ENCODE data around the gene PLBD2. TPM values are rescaled to one million over a fixed set of nuclear protein-coding genes. Genes with fewer than 3 reads are reported as not detected.

The PLBD2 gene
- total RNA-seq, 1 donor from 2014 or later: 26.6 TPM

DNA sequence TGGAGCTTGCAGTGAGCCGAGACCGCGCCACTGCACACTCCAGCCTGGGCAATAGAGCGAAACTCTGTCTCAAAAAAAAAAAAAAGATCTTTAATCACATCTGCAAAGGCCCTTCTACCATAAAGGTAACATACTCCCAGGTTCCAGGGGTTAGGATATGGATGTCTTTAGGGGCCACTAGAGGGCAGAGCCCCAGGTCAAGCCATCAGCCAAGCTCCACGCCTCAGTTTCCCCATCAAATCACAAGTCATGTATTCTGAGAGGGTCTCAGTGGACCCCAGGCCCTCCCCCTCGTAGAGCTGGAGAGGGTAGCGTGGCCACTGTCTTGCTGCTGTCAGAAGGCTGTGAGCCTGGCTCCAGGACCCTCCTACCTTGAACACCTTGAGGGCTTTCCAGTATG is 42.2 kb upstream of the PLBD2 start:
- DNase-seq (ENCODE audit: low spot score): no peak
- no peaks in the 10 kb centered on the region for H3K9me3 Mint-ChIP-seq (ENCODE audit: unreplicated experiment)
- peaks cover 4% of the 10 kb centered on the region for H3K4me1 Mint-ChIP-seq (ENCODE audit: unreplicated experiment)
- no peak overlapping the region for H3K4me3 Mint-ChIP-seq (ENCODE audit: unreplicated experiment)
- peaks cover 6% of the 10 kb centered on the region for H3K27me3 Mint-ChIP-seq (ENCODE audit: unreplicated experiment)
- TF ChIP-seq, protein P1, sequence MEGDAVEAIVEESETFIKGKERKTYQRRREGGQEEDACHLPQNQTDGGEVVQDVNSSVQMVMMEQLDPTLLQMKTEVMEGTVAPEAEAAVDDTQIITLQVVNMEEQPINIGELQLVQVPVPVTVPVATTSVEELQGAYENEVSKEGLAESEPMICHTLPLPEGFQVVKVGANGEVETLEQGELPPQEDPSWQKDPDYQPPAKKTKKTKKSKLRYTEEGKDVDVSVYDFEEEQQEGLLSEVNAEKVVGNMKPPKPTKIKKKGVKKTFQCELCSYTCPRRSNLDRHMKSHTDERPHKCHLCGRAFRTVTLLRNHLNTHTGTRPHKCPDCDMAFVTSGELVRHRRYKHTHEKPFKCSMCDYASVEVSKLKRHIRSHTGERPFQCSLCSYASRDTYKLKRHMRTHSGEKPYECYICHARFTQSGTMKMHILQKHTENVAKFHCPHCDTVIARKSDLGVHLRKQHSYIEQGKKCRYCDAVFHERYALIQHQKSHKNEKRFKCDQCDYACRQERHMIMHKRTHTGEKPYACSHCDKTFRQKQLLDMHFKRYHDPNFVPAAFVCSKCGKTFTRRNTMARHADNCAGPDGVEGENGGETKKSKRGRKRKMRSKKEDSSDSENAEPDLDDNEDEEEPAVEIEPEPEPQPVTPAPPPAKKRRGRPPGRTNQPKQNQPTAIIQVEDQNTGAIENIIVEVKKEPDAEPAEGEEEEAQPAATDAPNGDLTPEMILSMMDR (IDR thresholded peaks at IDR 0.05; ENCODE audit: unreplicated experiment): no peak
- no peak overlapping the region for H3K27ac Mint-ChIP-seq (ENCODE audit: unreplicated experiment)
- peaks cover 26% of the 10 kb centered on the region for H3K36me3 Mint-ChIP-seq (ENCODE audit: low read depth, unreplicated experiment)

DNA sequence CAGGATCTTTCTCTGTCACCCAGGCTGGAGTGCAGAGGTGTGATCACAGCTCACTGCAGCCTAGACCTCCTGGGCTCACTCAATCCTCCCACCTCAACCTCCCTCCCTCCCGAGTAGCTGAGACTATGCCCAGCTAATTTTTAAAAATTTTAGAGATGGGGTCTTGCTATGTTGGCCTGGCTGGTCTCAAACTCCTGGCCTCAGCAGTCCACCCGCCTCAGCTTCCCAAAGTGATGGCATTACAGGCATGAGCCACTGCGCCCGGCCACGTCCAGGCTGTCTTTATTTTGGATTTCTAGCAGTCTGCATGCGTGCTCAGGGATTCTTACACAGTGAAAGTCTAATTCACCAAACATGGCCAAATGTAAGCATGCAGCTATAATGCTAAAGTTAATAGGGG is 41.3 kb upstream of the PLBD2 start:
- H3K4me3 Mint-ChIP-seq (ENCODE audit: unreplicated experiment): no peak overlapping the region
- H3K4me1 Mint-ChIP-seq (ENCODE audit: unreplicated experiment): peaks cover 4% of the 10 kb centered on the region
- TF ChIP-seq, protein P1 (IDR thresholded peaks at IDR 0.05; ENCODE audit: unreplicated experiment): no peak
- no peaks in the 10 kb centered on the region for H3K9me3 Mint-ChIP-seq (ENCODE audit: unreplicated experiment)
- peaks cover 6% of the 10 kb centered on the region for H3K27me3 Mint-ChIP-seq (ENCODE audit: unreplicated experiment)
- peaks cover 34% of the 10 kb centered on the region for H3K36me3 Mint-ChIP-seq (ENCODE audit: low read depth, unreplicated experiment)
- no peak for DNase-seq (ENCODE audit: low spot score)
- no peak overlapping the region for H3K27ac Mint-ChIP-seq (ENCODE audit: unreplicated experiment)

GRCh38 chr12:113318046-113318656 is 40.2 kb upstream of the PLBD2 start:
- Mint-ChIP-seq H3K4me1 (ENCODE audit: unreplicated experiment) (peaks cover 4% of the 10 kb centered on the region), H3K27ac (ENCODE audit: unreplicated experiment) (peak overlapping the region; percentile 26), H3K4me3 (ENCODE audit: unreplicated experiment) (peak overlapping the region; percentile 52), H3K27me3 (ENCODE audit: unreplicated experiment) (peaks cover 6% of the 10 kb centered on the region), H3K36me3 (ENCODE audit: low read depth, unreplicated experiment) (peaks cover 38% of the 10 kb centered on the region), H3K9me3 (ENCODE audit: unreplicated experiment) (no peaks in the 10 kb centered on the region)
- DNase-seq (ENCODE audit: low spot score): no peak
- TF ChIP-seq, protein P1 (IDR thresholded peaks at IDR 0.05; ENCODE audit: unreplicated experiment): no peak

GRCh38 chr12:113318900-113319628 is 39.3 kb upstream of the PLBD2 start:
- no peaks in the 10 kb centered on the region for H3K9me3 Mint-ChIP-seq (ENCODE audit: unreplicated experiment)
- peak overlapping the region; percentile 67 for H3K4me3 Mint-ChIP-seq (ENCODE audit: unreplicated experiment)
- peaks cover 6% of the 10 kb centered on the region for H3K27me3 Mint-ChIP-seq (ENCODE audit: unreplicated experiment)
- peaks cover 38% of the 10 kb centered on the region for H3K36me3 Mint-ChIP-seq (ENCODE audit: low read depth, unreplicated experiment)
- no peak for DNase-seq (ENCODE audit: low spot score)
- TF ChIP-seq, protein P1 (IDR thresholded peaks at IDR 0.05; ENCODE audit: unreplicated experiment): no peak
- H3K27ac Mint-ChIP-seq (ENCODE audit: unreplicated experiment): no peak overlapping the region
- peaks cover 4% of the 10 kb centered on the region for H3K4me1 Mint-ChIP-seq (ENCODE audit: unreplicated experiment)

- DNase-seq (ENCODE audit: low spot score): no peak
- Mint-ChIP-seq H3K27ac (ENCODE audit: unreplicated experiment) (no peak overlapping the region), H3K4me1 (ENCODE audit: unreplicated experiment) (peaks cover 4% of the 10 kb centered on the region)
Measured at GRCh38 chr12:113320401-113320800, 38.0 kb upstream of the PLBD2 start.

More at GRCh38 chr12:113320401-113320800, 38.0 kb upstream of the PLBD2 start:
- H3K4me3 Mint-ChIP-seq (ENCODE audit: unreplicated experiment): no peak overlapping the region
- H3K27me3 Mint-ChIP-seq (ENCODE audit: unreplicated experiment): peaks cover 6% of the 10 kb centered on the region
- TF ChIP-seq, protein P1 (IDR thresholded peaks at IDR 0.05; ENCODE audit: unreplicated experiment): no peak
- peaks cover 34% of the 10 kb centered on the region for H3K36me3 Mint-ChIP-seq (ENCODE audit: low read depth, unreplicated experiment)
- no peaks in the 10 kb centered on the region for H3K9me3 Mint-ChIP-seq (ENCODE audit: unreplicated experiment)

Data from endothelial cell (in vitro differentiated cells).